ENCODE data around the gene TBC1D5.

TBC1D5 gene

DNA sequence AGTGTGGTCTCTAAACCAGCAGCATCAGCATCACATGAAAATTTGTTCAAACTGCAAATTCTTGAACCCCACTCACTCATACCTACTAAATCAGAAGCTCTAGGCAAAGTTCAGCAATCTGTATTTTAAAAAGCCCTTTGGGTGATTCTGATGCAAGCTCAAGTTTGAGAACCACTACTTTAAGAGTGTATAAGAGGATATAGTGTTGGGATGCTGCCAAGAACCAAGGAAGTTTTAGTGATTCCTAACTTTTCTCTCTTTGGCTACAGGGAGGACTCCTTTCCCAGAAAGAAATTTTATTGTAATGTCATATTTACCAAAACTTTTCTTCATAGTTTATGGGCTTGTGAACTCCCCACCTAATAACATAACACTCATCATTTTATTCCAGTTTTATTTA is 422.2 kb downstream of the TBC1D5 start:
- no peak overlapping the region for H3K4me3 ChIP-seq (ENCODE audit: low read depth, low read length)
- no peak for TF ChIP-seq MYC (IDR thresholded peaks at IDR 0.05; ENCODE audit: low read depth, low read length)
- TF ChIP-seq, protein P1, sequence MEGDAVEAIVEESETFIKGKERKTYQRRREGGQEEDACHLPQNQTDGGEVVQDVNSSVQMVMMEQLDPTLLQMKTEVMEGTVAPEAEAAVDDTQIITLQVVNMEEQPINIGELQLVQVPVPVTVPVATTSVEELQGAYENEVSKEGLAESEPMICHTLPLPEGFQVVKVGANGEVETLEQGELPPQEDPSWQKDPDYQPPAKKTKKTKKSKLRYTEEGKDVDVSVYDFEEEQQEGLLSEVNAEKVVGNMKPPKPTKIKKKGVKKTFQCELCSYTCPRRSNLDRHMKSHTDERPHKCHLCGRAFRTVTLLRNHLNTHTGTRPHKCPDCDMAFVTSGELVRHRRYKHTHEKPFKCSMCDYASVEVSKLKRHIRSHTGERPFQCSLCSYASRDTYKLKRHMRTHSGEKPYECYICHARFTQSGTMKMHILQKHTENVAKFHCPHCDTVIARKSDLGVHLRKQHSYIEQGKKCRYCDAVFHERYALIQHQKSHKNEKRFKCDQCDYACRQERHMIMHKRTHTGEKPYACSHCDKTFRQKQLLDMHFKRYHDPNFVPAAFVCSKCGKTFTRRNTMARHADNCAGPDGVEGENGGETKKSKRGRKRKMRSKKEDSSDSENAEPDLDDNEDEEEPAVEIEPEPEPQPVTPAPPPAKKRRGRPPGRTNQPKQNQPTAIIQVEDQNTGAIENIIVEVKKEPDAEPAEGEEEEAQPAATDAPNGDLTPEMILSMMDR (IDR thresholded peaks at IDR 0.05; ENCODE audit: low read depth, low read length): no peak
- TF ChIP-seq, protein P2, sequence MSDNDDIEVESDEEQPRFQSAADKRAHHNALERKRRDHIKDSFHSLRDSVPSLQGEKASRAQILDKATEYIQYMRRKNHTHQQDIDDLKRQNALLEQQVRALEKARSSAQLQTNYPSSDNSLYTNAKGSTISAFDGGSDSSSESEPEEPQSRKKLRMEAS (IDR thresholded peaks at IDR 0.05; ENCODE audit: low read depth, low read length): no peak
- no peak for DNase-seq (ENCODE audit: low read depth)

DNA sequence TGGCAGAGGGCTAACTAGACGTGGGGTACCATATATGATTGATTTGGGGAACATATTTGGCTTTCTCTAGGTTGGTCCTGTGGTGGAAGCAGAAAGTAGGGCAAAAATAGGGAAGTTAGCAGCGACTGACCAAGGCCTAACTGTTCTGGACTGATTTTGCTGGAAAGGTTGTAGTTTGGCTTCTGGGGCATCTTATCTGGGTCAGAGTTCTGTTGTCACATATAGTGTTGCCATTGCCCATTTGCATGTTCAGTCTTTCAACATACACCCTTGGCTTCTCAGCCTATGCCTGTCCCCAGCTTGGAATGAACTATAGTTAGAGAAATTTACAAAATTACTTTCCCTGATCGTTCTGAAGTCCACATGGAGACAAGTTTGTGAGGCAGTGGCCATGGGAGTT is 426.5 kb downstream of the TBC1D5 start:
- no peak for DNase-seq (ENCODE audit: low read depth)
- H3K4me3 ChIP-seq (ENCODE audit: low read depth, low read length): no peak overlapping the region
- TF ChIP-seq MYC (IDR thresholded peaks at IDR 0.05; ENCODE audit: low read depth, low read length) (no peak), POLR2A (IDR thresholded peaks at IDR 0.05; ENCODE audit: extremely low read depth, insufficient read length) (no peak)
- TF ChIP-seq, protein P1 (IDR thresholded peaks at IDR 0.05; ENCODE audit: low read depth, low read length): no peak
- TF ChIP-seq, protein P2 (IDR thresholded peaks at IDR 0.05; ENCODE audit: low read depth, low read length): no peak

DNA sequence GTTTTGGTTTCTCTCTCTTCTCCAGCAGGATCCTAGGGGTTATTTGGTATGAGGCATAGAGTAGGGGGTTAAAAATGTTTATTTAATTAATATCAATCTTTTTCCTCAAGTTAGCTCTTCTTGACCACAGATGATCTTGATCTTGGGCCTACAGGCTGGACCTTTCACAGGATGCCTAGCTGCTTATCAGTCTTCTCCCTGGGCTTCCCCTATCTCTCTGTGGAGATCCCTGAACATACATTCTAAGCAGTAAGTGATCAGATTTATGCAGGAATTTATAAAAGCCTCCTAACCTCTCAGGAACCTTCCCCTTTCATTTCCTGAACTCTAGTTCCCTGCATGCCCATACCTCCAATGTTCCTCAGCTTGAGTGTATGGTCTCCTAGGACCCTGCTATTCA is 428.3 kb downstream of the TBC1D5 start:
- TF ChIP-seq, protein P1 (IDR thresholded peaks at IDR 0.05; ENCODE audit: low read depth, low read length): no peak
- no peak overlapping the region for H3K4me3 ChIP-seq (ENCODE audit: low read depth, low read length)

DNA sequence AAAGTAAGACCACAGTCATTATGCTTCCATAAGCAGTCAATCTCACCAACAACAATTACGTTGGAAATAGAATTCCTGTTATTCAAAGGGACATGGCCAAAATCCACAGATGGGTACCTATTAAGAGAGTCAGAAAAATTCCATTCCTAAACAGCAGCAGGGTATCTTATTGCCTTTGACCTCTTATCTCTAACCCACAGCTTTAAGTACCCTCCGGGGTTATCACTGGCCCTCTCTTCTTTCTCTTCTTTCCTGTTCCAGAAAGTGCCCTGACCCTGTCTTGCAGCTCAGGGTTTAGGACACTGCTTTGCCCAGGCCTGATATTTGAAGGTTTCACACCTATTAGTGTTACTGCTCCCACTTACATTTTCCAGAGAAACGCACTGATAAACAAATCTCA is 428.7 kb downstream of the TBC1D5 start:
- DNase-seq (ENCODE audit: low read depth): no peak
- no peak overlapping the region for H3K4me3 ChIP-seq (ENCODE audit: low read depth, low read length)
- no peak for TF ChIP-seq MYC (IDR thresholded peaks at IDR 0.05; ENCODE audit: low read depth, low read length)
- TF ChIP-seq POLR2A (IDR thresholded peaks at IDR 0.05; ENCODE audit: extremely low read depth, insufficient read length): no peak
- TF ChIP-seq, protein P2 (IDR thresholded peaks at IDR 0.05; ENCODE audit: low read depth, low read length): no peak
- TF ChIP-seq, protein P1 (IDR thresholded peaks at IDR 0.05; ENCODE audit: low read depth, low read length): no peak

More for the DNA sequence above, 428.3 kb downstream of the TBC1D5 start:
- no peak for DNase-seq (ENCODE audit: low read depth)

DNA sequence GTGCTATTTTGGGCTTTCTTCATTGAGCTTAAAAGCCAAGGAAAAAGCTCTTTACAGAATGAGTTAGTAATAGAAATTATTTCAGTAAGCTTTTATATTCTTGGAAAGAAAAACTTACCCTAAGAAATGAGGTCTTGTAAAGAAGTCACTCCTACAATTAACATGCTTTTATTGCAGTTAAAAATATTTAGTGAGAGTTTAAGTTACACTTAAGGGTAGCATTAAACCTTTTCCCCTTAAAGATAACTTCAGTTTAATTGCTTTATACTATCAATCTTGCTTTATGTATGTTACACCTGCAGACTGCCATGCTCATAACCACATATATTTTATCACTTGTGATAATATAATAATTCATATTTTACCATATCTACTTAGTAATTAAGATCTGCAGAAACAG is 431.4 kb downstream of the TBC1D5 start:
- DNase-seq (ENCODE audit: low read depth): no peak
- TF ChIP-seq, protein P1 (IDR thresholded peaks at IDR 0.05; ENCODE audit: low read depth, low read length): no peak
- TF ChIP-seq, protein P2 (IDR thresholded peaks at IDR 0.05; ENCODE audit: low read depth, low read length): no peak
- TF ChIP-seq MYC (IDR thresholded peaks at IDR 0.05; ENCODE audit: low read depth, low read length): no peak
- no peak for TF ChIP-seq POLR2A (IDR thresholded peaks at IDR 0.05; ENCODE audit: extremely low read depth, insufficient read length)
- H3K4me3 ChIP-seq (ENCODE audit: low read depth, low read length): no peak overlapping the region

DNA sequence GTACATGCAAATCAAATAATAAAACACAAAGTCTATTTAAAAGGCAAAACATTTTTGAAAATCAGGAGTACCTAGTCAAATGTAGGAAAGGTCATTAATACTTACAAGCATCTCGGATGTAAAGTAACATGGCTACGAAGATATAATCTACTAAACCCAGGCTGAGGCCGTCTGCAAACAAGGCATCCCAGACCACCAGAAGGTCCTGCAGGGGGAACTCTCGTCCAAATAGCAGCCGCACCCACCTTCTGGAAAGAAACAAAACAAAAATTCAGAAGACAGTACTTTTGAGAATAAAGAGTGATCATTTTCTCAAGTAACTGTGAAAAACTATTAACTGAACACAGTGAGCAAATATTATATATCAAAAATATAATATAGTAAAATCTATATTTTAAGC is 434.5 kb downstream of the TBC1D5 start:
- TF ChIP-seq, protein P2 (IDR thresholded peaks at IDR 0.05; ENCODE audit: low read depth, low read length): no peak
- TF ChIP-seq POLR2A (IDR thresholded peaks at IDR 0.05; ENCODE audit: extremely low read depth, insufficient read length) (no peak), MYC (IDR thresholded peaks at IDR 0.05; ENCODE audit: low read depth, low read length) (no peak)
- TF ChIP-seq, protein P1 (IDR thresholded peaks at IDR 0.05; ENCODE audit: low read depth, low read length): no peak
- no peak for DNase-seq (ENCODE audit: low read depth)

More for the DNA sequence above, 434.5 kb downstream of the TBC1D5 start:
- H3K4me3 ChIP-seq (ENCODE audit: low read depth, low read length): no peak overlapping the region

Data from NB4 (cell line).